ENCODE results near the gene FIBIN. TPM values are rescaled to one million over a fixed set of nuclear protein-coding genes. Genes with fewer than 3 reads are reported as not detected.
A peak's percentile ranks its signal among the peaks of the same experiment; 100 is the strongest.

The FIBIN gene
- total RNA-seq, 1 donor from 2014 or later, result 1.3 TPM

GRCh38 chr11:26985470-26985869 is 8.4 kb upstream of the FIBIN start:
- Histone ChIP-seq H3K27me3 (ENCODE audit: control insufficient read depth, insufficient read depth, low read length) (no peaks in the 10 kb centered on the region), H3K36me3 (ENCODE audit: control insufficient read depth, insufficient read depth, low read length) (no peaks in the 10 kb centered on the region), H3K4me3 (ENCODE audit: low read depth, low read length) (no peak overlapping the region)
- no peak for TF ChIP-seq CTCF (IDR thresholded peaks at IDR 0.05; ENCODE audit: insufficient read depth, low read length, poor library complexity, severe bottlenecking)
- no peak for DNase-seq (ENCODE audit: low read depth)

GRCh38 chr11:26985943-26986342 is 8.0 kb upstream of the FIBIN start:
- no peak for DNase-seq (ENCODE audit: low read depth)

GRCh38 chr11:26987272-26987671 is 6.6 kb upstream of the FIBIN start:
- no peak for TF ChIP-seq CTCF (IDR thresholded peaks at IDR 0.05; ENCODE audit: insufficient read depth, low read length, poor library complexity, severe bottlenecking)
- Histone ChIP-seq H3K36me3 (ENCODE audit: control insufficient read depth, insufficient read depth, low read length) (no peaks in the 10 kb centered on the region), H3K4me3 (ENCODE audit: low read depth, low read length) (no peak overlapping the region), H3K27me3 (ENCODE audit: control insufficient read depth, insufficient read depth, low read length) (no peaks in the 10 kb centered on the region)
- no peak for DNase-seq (ENCODE audit: low read depth)

More at GRCh38 chr11:26985943-26986342, 8.0 kb upstream of the FIBIN start:
- H3K4me3 ChIP-seq (ENCODE audit: low read depth, low read length), result no peak overlapping the region
- H3K36me3 ChIP-seq (ENCODE audit: control insufficient read depth, insufficient read depth, low read length), result no peaks in the 10 kb centered on the region
- no peak for TF ChIP-seq CTCF (IDR thresholded peaks at IDR 0.05; ENCODE audit: insufficient read depth, low read length, poor library complexity, severe bottlenecking)
- no peaks in the 10 kb centered on the region for H3K27me3 ChIP-seq (ENCODE audit: control insufficient read depth, insufficient read depth, low read length)

GRCh38 chr11:26987731-26988130 is 6.2 kb upstream of the FIBIN start:
- Histone ChIP-seq H3K36me3 (ENCODE audit: control insufficient read depth, insufficient read depth, low read length) (no peaks in the 10 kb centered on the region), H3K27me3 (ENCODE audit: control insufficient read depth, insufficient read depth, low read length) (no peaks in the 10 kb centered on the region), H3K4me3 (ENCODE audit: low read depth, low read length) (no peak overlapping the region)
- no peak for TF ChIP-seq CTCF (IDR thresholded peaks at IDR 0.05; ENCODE audit: insufficient read depth, low read length, poor library complexity, severe bottlenecking)
- no peak for DNase-seq (ENCODE audit: low read depth)

- TF ChIP-seq CTCF (IDR thresholded peaks at IDR 0.05; ENCODE audit: insufficient read depth, low read length, poor library complexity, severe bottlenecking), result no peak
- H3K27me3 ChIP-seq (ENCODE audit: control insufficient read depth, insufficient read depth, low read length), result peaks cover 10% of the 10 kb centered on the region
- H3K4me3 ChIP-seq (ENCODE audit: low read depth, low read length), result no peak overlapping the region
- peak; percentile 28 for DNase-seq (ENCODE audit: low read depth)
- H3K36me3 ChIP-seq (ENCODE audit: control insufficient read depth, insufficient read depth, low read length), result no peaks in the 10 kb centered on the region
Measured at GRCh38 chr11:26992031-26992541, 1.8 kb upstream of the FIBIN start.

GRCh38 chr11:26994631-26995095 is 751 bp downstream of the FIBIN start:
- Histone ChIP-seq H3K4me3 (ENCODE audit: low read depth, low read length) (peak overlapping the region; percentile 37), H3K36me3 (ENCODE audit: control insufficient read depth, insufficient read depth, low read length) (no peaks in the 10 kb centered on the region), H3K27me3 (ENCODE audit: control insufficient read depth, insufficient read depth, low read length) (peaks cover 10% of the 10 kb centered on the region)
- no peak for DNase-seq (ENCODE audit: low read depth)
- TF ChIP-seq CTCF (IDR thresholded peaks at IDR 0.05; ENCODE audit: insufficient read depth, low read length, poor library complexity, severe bottlenecking), result no peak
